Stimulated activated naive CD4-positive, alpha-beta T cell (primary cell): ENCODE data around the gene OLFML2A.
A peak's percentile ranks its signal among the peaks of the same experiment; 100 is the strongest.
"Not testable (repeated sequence)": the region's sequence is repeated elsewhere in the genome, so short reads cannot be mapped to it uniquely, and the experiment has no call there.

Experiments used
- DNase-seq, 6 experiments: peaks; one replicate each; lab custom pipeline; 2025; lab: John Stamatoyannopoulos, UW

The OLFML2A gene

DNA sequence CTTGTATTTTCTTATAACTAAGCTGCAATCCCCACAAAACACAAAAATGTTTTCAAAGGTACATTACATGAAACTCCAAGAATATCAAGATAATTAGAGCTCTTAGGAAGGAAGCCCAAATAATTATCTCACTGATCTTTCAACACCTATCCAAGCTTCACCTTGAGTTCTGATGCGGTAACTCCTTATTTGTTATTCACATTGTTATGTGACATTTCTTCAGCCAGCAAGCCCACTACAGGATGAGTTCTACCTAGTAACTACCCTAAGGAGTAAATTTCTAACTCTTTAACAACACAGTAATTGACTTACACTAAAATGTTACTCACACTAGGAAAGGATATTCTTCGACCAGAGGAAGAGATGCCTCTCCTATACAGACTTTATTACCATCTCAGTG lies 15.7 kb upstream of the OLFML2A start:
- DNase-seq: no peak

DNA sequence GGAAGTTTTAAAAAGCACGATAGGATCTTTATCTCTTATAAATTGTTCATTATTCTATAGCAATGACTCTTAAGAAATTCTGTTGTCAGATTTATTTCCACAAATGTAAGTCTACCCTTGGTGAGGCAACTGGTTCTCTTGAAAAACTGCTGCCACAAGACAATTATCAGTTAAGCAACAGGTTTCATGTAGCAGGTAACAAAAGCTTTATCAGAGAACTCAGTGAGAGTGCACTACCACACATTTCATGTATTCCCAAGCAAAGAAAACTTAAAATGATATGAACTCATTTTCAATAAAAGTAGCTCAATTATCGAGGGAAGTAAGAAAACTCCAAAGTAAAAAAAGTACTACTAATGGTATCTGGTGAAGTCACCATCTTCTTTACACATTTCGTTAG lies 15.2 kb upstream of the OLFML2A start:
- DNase-seq: no peak

GRCh38 chr9:124762633-124763032 lies 14.3 kb upstream of the OLFML2A start:
- no peak for DNase-seq

GRCh38 chr9:124764774-124765438 lies 12.0 kb upstream of the OLFML2A start:
- DNase-seq: no peak

DNA sequence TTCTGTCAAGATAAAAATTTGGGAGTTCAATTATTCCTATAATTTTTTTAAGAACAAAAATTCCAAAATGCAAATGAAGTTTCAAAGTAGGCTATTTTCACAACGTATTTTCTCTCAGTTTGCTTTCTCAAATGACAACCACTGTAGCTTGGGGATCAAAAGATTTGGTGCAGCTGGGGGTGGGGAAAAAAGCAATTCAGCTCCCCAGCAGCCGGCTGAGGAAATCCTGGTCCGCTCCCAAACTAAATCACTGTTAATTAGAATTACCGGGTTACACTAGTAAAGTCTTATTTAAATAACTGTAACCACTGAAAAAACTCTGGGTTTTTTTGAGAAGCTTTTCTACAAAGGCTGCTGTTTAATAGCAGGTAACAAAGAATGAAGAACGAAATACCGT lies 11.5 kb upstream of the OLFML2A start:
- DNase-seq: no peak

DNA sequence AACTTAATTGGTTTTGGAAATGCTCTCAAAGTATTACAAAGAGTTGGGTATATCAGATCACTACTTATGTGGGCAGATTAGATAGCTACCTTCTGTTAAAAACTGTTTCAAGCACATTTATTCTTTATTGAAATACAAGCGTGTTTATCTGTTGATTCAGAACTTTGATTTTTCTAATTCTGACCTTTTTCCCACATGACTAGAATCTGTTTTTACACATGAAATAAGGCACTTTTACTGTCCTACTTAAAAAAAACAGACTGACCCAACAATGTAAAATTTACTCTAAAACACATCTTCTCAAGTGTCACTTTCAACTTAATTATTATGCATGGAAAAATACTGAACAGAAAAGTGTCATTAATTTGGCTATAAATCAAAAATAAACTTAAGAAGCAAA lies 10.6 kb upstream of the OLFML2A start:
- no peak for DNase-seq

DNA sequence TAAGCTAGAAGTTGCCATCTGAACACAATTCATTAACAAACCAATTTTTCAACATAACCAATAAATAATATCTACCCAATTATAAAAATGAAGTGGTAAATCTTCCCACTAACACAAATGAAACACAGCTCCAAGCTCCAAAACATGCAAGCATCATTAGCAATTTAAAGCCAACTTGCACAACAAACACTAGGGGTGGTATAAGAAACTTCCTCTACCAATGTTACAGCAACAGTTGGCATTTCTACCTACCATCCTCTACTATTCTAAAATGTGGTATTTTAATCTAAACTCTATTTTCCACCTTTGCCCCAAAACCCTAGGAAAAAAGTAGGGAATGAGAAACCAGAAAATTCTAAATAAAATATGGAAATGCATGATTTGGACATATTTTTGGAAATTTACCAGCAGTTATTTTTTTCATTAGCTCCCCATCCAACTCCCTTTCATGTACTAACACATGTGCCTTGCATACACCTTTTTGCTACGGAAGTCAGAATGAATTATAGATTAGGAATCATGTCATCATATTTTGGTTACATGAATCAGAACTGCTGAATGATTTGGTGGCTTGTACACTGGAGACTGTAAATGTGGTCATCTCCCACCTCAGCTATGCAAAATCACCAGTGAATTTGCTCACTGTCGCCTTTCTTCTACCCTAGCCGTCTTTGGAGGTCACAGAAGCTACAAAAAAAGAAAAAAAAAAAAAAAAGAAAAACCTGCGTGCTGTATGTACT lies 9.9 kb upstream of the OLFML2A start:
- DNase-seq: peak in 1 of 6 experiments; percentile 6

- DNase-seq: no peak
Measured at GRCh38 chr9:124767821-124768220, 9.1 kb upstream of the OLFML2A start.

DNA sequence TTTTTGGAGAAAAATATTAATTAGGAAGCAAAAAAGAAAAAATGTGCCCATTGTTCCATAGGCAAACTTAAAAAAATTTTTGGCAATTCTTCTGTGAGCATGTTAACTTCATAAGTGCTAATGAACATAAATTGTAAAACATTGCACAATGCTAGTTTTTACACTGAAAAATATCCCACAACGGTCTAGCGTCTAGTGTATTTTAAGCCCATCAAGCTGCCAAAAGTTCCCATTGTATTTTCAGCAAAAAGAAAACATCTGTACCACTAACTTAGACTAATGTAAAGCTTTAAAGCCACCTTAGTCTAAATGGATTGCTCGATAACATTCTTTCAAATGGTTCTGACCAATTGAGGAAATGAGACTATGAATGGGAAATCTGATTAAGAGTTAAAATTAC lies 8.6 kb upstream of the OLFML2A start:
- no peak for DNase-seq

DNA sequence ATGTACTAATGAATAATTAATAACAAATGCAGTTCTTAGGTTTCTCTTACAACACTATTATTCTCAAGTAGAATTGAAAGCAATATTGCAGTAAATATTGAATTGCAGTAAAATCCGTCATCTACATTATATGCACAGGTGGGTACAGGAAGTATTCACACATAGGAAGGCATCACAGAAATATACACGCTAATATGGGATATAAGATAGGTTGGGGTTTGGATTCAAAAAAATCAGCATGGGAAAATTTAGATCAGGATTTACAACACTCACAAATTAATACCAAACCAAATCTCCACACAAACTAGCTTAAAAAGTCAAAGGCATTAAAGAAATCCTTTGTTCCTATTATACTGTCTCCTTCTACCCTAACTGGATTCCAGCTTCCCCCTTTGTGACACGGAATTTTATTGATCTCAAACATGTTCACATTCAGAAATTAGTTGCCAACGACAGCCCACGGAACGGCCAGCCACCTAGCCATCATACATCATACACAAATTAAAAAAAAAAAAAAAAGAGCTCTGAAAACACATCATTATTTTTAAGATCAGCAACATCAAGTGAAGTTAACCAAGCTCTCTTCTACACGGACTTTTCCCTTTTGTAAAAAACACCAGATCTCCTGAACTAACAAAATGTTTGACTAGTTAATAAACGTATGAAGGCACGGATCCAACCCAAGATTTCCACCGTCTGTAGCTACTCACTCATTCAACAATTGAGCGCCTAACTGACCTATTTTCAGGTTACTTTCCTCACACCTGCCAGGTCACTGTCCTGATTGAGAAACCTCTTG lies 8.0 kb upstream of the OLFML2A start:
- DNase-seq: no peak

- peak in 3 of 6 experiments; percentile 16 to 38 (median 23) for DNase-seq
Measured at GRCh38 chr9:124769549-124770358, 7.2 kb upstream of the OLFML2A start.

- DNase-seq: peak in 1 of 6 experiments; percentile 24
Measured at GRCh38 chr9:124770359-124771020, 6.4 kb upstream of the OLFML2A start.

DNA sequence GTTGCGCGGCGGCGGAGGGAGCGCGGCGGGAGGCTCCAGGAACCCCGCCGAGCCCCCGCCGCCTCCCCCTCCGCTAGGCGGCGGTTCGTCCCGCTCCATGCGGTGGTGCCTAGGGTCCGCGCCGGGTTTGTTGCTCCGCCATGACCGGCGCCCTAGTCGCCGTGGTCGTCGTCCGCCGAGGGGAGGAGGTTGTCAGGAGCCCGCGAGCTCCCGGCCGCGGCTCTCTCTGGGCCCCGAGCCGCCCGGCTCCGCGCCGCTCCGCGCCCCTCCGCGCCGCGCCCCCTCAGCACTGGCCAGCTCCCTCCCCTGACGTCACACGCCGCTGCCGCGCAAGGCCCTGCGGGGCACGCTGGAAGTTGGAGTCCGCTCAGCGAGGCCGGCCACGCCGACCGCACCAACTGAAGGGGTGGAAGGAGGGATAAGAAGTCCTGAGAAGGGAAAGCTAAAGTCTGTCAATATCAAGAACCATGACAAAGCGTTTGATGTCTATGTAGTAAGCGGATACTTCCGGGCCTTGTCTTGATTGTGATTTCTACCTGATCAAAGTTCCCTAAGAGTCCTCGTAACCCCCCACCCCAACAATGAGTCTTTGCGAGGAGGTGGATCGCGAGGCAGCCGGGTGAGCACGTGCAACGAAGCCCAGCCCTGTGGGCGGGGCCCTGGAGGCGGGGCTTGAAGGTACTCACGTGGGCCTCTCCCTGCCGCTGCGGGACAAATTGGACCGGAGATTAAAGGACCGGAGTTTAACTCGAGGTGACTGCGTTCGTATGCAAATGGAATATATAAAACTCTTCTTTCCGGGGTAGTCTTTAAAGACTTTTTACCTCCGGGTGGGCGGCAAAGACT lies 5.7 kb upstream of the OLFML2A start, which contains the start of gene NR6A1:
TSS of gene NR6A1 (minus strand) at position 291 of the 846 bp plus-strand sequence.
- DNase-seq: peak; percentile 81 to 90 (median 88)

DNA sequence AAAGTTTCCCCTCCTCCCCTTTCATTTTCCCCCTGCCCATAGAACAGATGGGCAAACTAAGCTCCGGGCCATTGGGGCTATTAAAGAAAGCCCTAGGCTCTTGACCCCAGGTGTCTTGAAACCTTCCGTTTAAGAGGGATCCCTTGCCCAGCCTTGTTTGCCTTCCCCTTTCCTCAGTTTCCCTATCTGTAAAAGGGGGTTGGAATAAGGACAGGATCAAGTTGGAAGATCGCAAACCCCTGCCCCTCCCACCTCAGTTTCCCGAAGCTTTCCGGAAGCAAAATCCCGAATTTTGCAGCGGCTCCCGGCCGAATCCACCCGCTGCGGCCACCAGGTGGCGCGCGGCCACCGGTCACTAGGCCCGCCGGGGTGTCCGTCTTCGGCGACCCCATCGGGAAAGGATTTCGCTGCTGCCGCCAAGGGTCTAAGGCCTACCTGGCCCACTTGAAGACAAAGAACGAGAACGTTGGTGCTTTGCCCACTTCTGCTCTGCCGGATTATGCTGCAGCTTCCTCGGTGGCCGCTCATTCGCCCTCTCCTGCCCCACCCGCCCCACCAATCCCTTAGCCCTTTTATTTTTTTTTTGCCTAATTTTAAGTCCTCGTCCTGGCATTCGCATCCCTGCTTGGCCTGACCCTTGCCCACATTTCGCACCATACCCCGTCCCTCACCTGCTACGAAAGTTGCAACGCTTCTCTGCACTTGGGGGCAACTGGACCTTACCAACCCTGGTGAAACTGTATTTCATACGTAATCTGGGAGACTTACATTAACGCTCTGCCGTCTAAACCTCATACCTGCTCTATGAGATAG lies 4.9 kb upstream of the OLFML2A start:
- DNase-seq: peak in 4 of 6 experiments; percentile 8 to 35 (median 14)

GRCh38 chr9:124772877-124773276 lies 4.1 kb upstream of the OLFML2A start:
- DNase-seq: not testable (repeated sequence)

DNA sequence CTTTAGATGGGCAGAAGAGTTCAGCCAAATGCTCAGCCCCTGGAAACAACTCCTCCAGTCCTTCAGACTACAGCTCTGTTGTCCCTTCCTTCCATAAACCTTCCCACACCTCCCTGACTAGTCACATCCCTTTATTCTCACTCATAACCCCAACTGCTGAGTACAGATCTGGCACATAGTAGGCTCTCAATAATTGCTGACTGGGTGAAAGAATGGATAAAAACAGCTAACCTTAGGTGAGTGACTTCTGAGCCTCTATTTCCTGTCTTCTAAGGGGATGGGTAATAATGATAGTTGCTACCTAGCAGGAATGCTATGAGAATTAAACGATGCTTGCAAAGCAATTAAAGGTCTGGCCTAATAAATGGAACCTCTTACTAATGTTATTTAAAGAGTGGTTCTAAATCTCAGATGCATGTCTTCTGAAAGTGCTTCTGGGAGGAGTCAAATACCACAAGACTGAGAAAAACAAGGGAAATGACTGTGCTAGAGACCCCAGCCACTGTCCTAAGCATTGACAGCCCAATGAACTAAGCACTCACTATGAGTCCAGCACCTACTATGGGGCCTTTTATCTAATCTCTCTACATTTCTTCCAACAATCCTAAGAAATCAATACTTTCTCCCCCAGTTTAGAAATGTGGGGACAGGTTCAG lies 3.3 kb upstream of the OLFML2A start:
- no peak for DNase-seq

DNA sequence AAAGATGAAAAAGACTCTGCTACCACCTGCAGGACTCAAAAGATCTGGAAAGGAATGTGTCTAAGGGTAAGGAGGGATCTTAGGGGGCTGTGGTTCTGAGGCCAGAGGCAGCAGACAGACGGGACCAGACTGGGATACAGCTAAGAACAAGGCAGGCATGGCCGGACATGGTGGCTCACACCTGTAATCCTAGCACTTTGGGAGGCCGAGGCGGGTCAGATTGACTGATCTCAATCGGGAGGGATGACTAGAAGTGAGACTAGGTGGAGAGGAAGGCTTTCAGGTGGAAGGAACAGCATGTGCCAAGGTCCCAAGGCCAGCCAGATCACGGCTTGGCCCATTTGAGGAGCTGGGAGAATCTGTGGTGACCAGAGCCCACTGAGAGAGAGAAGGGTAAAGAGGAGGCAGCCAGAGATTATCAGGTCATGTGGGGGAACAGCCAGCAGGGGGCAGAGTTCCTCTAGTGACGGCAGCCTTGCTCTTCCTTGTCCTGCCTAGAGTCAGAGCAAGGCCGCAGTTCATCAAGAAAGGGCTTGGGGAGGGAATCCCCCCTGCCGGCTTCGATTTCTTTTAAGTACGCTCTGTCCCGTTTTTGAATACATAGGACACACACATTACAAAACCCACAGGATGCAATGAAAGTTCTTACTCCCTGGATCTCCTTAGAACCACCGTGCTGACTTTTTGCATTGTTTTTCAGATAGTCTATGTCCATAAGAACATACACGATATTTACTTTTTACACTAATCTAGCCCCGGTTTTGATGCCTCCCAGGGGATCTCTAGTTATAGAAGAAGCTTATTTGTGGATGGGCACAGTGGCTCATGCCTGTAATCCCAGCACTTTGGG lies 2.6 kb upstream of the OLFML2A start:
- DNase-seq: peak; percentile 47 to 78 (median 70)

DNA sequence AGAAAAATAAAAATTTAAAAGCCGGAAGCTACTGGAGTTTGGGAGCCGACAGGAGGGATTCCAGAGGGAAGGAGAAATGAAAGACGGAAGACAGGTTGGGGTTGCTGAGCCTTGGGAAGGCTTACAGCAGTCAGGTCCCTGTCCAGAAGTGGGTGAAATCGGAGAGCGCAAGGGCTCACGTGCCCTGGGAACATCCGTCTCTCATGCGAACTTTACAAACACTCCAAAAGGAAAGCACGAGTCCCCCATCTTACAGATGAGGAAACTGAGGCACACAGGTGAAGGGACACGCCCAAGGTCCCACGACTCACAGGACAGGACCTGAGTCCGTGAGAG lies 347 bp upstream of the OLFML2A start:
- DNase-seq: no peak
